ENCODE results near the gene CYP24A1. TPM values are rescaled to one million over a fixed set of nuclear protein-coding genes. Genes with fewer than 3 reads are reported as not detected.

The CYP24A1 gene
- total RNA-seq, 1 donor from 2014 or later: 0.04 TPM

GRCh38 chr20:54184904-54185626, 11.3 kb upstream of the CYP24A1 start:
- Histone ChIP-seq H3K4me3 (ENCODE audit: low read depth, low read length) (no peak overlapping the region), H3K27me3 (ENCODE audit: control insufficient read depth, insufficient read depth, low read length) (no peaks in the 10 kb centered on the region), H3K36me3 (ENCODE audit: control insufficient read depth, insufficient read depth, low read length) (no peaks in the 10 kb centered on the region)
- no peak for DNase-seq (ENCODE audit: low read depth)
- TF ChIP-seq CTCF (IDR thresholded peaks at IDR 0.05; ENCODE audit: insufficient read depth, low read length, poor library complexity, severe bottlenecking): no peak

- H3K27me3 ChIP-seq (ENCODE audit: control insufficient read depth, insufficient read depth, low read length): no peaks in the 10 kb centered on the region
- no peak for DNase-seq (ENCODE audit: low read depth)
- no peak overlapping the region for H3K4me3 ChIP-seq (ENCODE audit: low read depth, low read length)
- TF ChIP-seq CTCF (IDR thresholded peaks at IDR 0.05; ENCODE audit: insufficient read depth, low read length, poor library complexity, severe bottlenecking): no peak
- no peaks in the 10 kb centered on the region for H3K36me3 ChIP-seq (ENCODE audit: control insufficient read depth, insufficient read depth, low read length)
These were observed 10.3 kb upstream of the CYP24A1 start for GRCh38 chr20:54184071-54184470.

GRCh38 chr20:54180931-54181330, 7.1 kb upstream of the CYP24A1 start:
- DNase-seq (ENCODE audit: low read depth): no peak
- no peak for TF ChIP-seq CTCF (IDR thresholded peaks at IDR 0.05; ENCODE audit: insufficient read depth, low read length, poor library complexity, severe bottlenecking)
- Histone ChIP-seq H3K27me3 (ENCODE audit: control insufficient read depth, insufficient read depth, low read length) (no peaks in the 10 kb centered on the region), H3K4me3 (ENCODE audit: low read depth, low read length) (no peak overlapping the region), H3K36me3 (ENCODE audit: control insufficient read depth, insufficient read depth, low read length) (no peaks in the 10 kb centered on the region)

- DNase-seq (ENCODE audit: low read depth): no peak
- H3K4me3 ChIP-seq (ENCODE audit: low read depth, low read length): no peak overlapping the region
- no peak for TF ChIP-seq CTCF (IDR thresholded peaks at IDR 0.05; ENCODE audit: insufficient read depth, low read length, poor library complexity, severe bottlenecking)
- H3K27me3 ChIP-seq (ENCODE audit: control insufficient read depth, insufficient read depth, low read length): no peaks in the 10 kb centered on the region
- H3K36me3 ChIP-seq (ENCODE audit: control insufficient read depth, insufficient read depth, low read length): no peaks in the 10 kb centered on the region
These were observed 6.2 kb upstream of the CYP24A1 start for GRCh38 chr20:54179946-54180345.

GRCh38 chr20:54178256-54178655, 4.5 kb upstream of the CYP24A1 start:
- Histone ChIP-seq H3K27me3 (ENCODE audit: control insufficient read depth, insufficient read depth, low read length) (peaks cover 14% of the 10 kb centered on the region), H3K4me3 (ENCODE audit: low read depth, low read length) (no peak overlapping the region), H3K36me3 (ENCODE audit: control insufficient read depth, insufficient read depth, low read length) (no peaks in the 10 kb centered on the region)
- TF ChIP-seq CTCF (IDR thresholded peaks at IDR 0.05; ENCODE audit: insufficient read depth, low read length, poor library complexity, severe bottlenecking): no peak
- no peak for DNase-seq (ENCODE audit: low read depth)

GRCh38 chr20:54177378-54177777, 3.6 kb upstream of the CYP24A1 start:
- H3K27me3 ChIP-seq (ENCODE audit: control insufficient read depth, insufficient read depth, low read length): peaks cover 22% of the 10 kb centered on the region
- no peak for DNase-seq (ENCODE audit: low read depth)
- H3K36me3 ChIP-seq (ENCODE audit: control insufficient read depth, insufficient read depth, low read length): no peaks in the 10 kb centered on the region
- no peak for TF ChIP-seq CTCF (IDR thresholded peaks at IDR 0.05; ENCODE audit: insufficient read depth, low read length, poor library complexity, severe bottlenecking)
- no peak overlapping the region for H3K4me3 ChIP-seq (ENCODE audit: low read depth, low read length)

Data from kidney epithelial cell (primary cell).